Ramos (cell line): ENCODE measurements around the gene FOXJ3.

Experiments
- in situ Hi-C: fragments of 300-500 bp; cut with MboI; formaldehyde crosslinking; loops from one replicate; pipeline ENCODE4 v1.14.3; 2022; ENCODE audit warnings: low sequenced_read_pairs; ENCODE audit not compliant: unreplicated experiment

FOXJ3 gene

DNA sequence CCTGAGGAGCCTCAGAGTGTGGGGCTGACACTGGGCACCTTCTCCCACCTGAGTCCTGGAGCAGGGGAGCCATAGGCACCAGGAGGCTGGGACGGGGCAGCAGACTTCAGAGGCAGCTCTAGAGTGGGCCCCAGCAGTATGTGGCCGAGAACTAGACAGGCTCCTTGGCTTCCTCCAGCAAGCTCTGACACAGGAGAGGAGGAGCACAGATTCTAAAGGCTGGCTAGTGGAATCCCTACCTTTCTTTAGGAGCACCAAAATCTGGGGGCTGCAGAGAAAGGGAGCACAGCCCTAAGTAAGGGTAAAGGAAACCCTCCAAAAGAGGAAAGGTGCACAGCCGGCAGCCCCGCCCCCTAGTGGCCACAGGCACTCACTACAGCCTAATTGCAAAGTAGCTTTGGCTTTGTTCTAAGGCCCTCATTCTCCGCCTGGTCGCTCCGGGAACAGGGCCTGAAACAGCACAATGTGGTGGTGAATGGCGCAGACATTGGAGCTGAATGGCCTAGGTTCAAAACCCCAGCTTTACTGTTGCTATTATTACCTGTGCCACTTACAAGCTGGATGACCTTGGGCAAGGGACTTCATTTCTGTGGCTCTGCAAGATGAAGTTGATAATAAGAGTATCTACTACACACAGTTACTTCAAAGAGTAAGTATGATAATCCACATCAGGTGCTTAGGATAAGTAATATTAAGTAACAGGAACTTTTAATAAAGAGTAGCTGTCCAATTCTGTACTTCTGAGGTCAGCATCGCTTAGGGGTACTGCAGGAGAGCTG is 161.7 kb downstream of the FOXJ3 start:
- in situ Hi-C loops = no loop called here

GRCh38 chr1:42172381-42173133 is 162.5 kb downstream of the FOXJ3 start:
- in situ Hi-C loops = no loop called here

DNA sequence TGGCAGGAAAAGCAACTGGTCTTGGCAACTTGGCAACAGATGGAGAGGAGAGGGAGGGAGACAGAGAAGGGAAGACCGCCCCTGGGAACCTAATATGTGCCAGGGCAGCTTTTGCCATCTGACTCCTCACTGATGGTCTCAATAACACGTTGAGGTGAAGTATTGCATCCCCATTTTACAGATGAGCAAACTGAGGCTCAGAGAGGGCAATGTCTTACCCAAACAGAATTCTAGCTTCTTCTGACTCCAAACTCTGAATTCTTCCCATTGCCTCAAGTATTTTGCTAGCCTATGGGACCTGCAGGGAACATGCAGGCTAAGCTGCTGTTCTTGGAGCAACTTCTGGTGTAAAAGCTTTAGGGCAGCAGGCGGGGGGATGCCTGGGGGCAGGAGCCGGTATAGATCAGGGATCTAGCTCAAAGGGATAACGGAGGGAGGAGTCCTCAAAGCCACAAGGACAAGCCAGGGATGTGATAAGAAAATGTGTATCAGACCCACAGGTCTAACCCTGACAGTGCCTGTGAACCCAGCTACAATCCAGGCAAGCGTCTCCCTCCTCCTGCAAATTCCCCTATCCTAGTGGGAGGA is 163.3 kb downstream of the FOXJ3 start:
- in situ Hi-C loops = no loop called here

DNA sequence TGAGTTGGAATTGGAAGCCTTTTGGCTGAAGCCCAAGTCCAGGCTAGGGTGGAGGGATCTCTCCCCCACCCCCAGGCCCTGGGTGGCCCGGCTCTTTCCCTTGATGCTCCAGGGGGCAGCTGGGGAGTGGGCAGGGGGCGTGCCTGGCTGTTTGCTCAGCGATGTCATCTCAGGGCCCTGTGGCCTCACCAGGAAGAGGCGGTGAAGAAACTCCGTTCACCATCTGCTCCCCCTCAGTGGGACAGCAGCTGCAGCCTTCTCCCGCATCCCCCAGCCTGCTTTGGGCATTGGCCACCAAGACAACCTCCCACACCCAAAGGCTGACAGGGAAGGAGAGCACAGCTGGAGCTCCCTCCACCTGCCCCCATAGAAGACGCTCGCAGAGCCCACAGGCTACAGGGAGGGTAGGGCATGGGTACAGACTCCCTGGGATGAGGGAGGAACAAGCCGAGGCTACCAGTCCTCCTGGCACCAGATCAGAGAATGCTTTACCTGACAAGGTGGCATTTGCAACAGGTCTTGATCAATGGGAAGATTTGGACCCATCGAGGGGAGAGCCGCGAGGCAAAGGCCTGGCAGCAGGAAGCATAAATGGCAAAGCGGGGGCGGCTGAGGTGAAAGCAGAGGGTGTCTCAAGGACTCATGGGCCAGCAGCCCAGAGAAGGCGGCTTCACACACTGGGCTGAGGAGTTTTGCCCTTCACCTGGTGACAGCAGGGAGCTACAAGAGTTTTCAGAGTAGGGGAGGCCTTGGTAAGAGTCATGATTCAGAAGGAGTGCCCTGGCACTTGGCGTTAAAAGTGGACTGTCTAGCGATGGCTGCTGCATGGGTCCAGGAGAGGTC is 164.0 kb downstream of the FOXJ3 start:
- in situ Hi-C loops = no loop called here

GRCh38 chr1:42168763-42169162 is 166.3 kb downstream of the FOXJ3 start:
- in situ Hi-C loops = no loop called here

DNA sequence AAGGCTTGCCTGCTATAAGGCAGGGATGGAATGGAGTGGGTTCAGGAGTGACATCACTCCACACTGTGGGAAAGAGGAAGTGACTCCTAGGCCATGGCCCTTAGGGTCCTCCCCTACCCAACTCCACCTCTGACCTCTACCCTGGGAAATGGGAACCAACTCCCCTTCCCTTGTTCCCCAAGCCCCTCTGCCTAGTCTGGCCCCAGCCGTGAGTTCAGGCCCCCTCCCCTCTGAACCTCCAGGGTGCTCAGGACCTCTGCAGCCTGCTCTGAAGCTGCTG is 166.7 kb downstream of the FOXJ3 start:
- in situ Hi-C loops = no loop called here

GRCh38 chr1:42167611-42168390 is 167.2 kb downstream of the FOXJ3 start:
- in situ Hi-C loops = no loop called here

- in situ Hi-C loops = no loop called here
Observed at GRCh38 chr1:42165511-42166210, 169.4 kb downstream of the FOXJ3 start.

- in situ Hi-C loops = no loop called here
Observed at GRCh38 chr1:42164551-42165420, 170.2 kb downstream of the FOXJ3 start, which contains the start of gene GUCA2A. GUCA2A (minus strand) TSS chr1:42164745; CDS start chr1:42164712, 33 bp downstream.

DNA sequence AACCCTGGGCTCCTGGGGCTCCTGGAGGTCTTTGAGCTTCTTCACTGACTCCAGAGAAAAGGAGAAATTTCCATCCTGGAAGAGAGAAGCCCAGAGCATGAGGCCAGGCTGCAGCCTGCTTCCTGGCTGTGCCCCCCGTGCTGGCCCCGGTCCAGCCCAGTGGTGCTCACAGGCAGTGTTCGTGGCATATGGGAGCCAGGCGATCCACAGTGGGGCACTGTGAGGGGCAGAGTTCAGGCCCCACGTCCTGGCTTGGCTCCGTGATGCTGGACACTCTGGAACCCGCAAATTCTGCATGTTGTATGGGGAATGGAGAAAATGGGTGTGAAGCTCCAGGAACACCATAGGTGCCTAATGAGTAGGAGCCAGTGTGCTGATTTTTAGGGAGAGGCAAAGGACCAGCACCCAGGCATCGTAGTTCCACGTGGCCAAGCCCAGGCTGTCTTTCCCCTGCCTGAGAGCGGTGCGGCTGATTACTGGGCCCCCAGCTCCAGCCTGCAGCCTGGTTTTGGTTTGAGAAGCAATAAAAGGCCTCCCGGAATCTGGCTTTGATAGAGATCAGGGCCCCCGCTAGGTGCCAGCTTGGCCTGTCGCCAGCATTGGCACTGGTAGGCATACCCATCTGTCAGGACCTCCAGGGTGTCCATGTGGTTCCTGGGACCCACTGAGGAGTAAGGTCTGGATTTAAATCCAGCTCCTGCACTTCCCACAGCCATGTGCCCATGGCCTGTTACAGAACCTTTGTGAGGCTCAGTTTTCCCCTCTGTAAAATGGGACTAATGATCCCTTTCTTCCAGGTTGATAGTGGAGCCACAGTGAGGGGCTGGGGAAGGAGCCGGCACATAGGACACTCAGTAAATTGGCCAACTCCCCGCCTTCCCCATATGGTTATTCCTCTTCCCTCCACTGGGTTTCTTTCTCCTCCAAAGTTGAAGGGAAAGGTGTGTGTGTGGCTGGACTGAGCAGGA is 171.2 kb downstream of the FOXJ3 start:
- in situ Hi-C loops = no loop called here

DNA sequence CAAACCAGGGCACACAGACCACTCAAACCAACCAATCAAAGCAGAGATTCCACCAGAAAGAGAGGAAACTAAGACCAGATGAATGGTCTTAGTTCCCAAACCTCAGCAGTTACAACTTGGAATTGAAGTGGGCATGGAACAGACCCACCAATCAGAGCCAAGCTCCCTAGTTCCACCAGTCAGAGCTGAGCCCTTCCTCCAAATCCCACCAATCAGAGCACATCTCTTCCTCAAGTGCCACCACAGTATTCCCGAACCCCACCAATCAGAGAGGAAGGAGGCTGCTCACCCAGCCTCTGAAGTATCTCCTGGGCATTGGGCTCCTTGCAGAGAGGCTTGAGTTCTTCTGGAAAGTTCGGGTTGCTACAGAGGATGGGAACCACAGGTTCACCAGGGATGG is 171.9 kb downstream of the FOXJ3 start:
- in situ Hi-C loops = no loop called here

GRCh38 chr1:42162181-42162580 is 172.9 kb downstream of the FOXJ3 start:
- in situ Hi-C loops = no loop called here

GRCh38 chr1:42158189-42158588 is 176.8 kb downstream of the FOXJ3 start:
- in situ Hi-C loops = no loop called here

DNA sequence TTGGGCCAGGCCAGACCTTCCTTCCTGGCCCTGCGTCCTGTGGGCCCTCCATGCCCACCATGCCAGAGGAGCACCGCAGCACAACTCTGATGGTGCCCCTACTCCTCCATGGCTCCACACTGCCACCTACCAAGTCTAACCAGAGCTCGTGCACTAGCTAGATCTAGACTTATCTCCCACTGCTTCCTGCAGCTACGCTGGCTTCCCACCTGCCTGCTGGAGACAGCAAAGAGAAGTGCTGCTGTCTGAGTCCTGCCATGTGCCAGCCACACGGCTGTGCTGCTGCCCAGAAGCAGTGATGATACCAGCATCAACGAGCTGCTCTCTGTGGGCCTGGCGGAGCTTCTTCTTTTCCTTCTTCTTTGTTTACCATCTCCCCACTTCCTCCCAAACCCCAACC is 177.4 kb downstream of the FOXJ3 start:
- in situ Hi-C loops = no loop called here

DNA sequence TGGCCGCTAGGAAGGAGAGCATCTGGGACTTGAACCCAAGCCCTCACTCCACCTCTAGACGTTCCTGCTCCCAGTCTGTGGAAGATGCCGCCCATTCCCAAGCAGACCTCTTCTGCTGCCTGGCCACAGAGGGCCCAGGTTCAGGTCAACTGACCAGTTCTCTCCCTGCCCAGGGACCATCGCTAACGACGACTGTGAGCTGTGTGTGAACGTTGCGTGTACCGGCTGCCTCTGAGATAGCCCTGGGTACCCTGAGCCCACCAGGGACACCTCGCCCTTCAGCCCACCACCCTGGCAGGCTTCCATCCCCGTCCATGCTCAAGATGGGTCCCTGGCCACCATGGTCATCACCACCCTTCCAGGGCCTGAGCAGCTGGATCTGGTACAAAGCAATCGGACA is 179.7 kb downstream of the FOXJ3 start:
- in situ Hi-C loops = no loop called here

DNA sequence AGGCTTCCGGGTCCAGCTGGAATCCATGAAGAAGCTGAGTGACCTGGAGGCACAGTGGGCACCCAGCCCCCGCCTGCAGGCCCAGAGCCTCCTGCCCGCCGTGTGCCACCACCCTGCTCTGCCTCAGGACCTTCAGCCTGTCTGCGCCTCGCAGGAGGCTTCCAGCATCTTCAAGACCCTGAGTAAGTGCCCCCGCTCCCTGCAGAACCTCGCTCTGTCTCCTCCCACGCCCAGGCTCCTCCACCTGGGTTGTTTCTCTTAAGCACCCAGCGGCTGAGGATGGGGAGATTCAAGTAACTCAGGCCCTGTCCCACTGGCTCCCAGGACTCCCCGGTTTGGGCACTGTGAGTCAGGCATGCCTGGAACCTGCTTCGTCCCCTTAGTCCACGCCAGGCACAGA is 180.3 kb downstream of the FOXJ3 start:
- in situ Hi-C loops = no loop called here

GRCh38 chr1:42153624-42154023 is 181.4 kb downstream of the FOXJ3 start:
- in situ Hi-C loops = no loop called here
